Central memory CD8-positive, alpha-beta T cell (primary cell): ENCODE measurements around the gene LDAH.

Experiments used
- ATAC-seq: fragments of 150-1000 bp; cut with Tn5 transposase; replicated peaks from 2 replicates; pipeline ENCODE4 v1.10.0; 2022; ENCODE audit warnings: mild to moderate bottlenecking, moderate FRiP score, moderate number of reproducible peaks; ENCODE audit not compliant: poor library complexity, severe bottlenecking; ENCODE audit errors: extremely low read depth
- DNase-seq, 2 donors: peaks; one replicate each; pipeline ENCODE4 v3.0.0; 2021; ENCODE audit warnings: low spot score in 2 of 2
- H3K27ac Mint-ChIP-seq: one replicate; pipeline ENCODE4 v1.8.0; 2022; ENCODE audit warnings: low read depth, mild to moderate bottlenecking, moderate library complexity, mixed read lengths
- H3K27me3 Mint-ChIP-seq: one replicate; pipeline ENCODE4 v1.8.0; 2022; ENCODE audit warnings: mixed read lengths
- H3K36me3 Mint-ChIP-seq: one replicate; pipeline ENCODE4 v1.8.0; 2022; ENCODE audit warnings: mild to moderate bottlenecking, moderate library complexity, mixed read lengths; ENCODE audit not compliant: insufficient read depth
- H3K4me1 Mint-ChIP-seq: one replicate; pipeline ENCODE4 v1.8.0; 2022; ENCODE audit warnings: mixed read lengths
- H3K4me3 Mint-ChIP-seq: one replicate; pipeline ENCODE4 v1.8.0; 2022; ENCODE audit warnings: mild to moderate bottlenecking, moderate library complexity, mixed read lengths
- H3K9me3 Mint-ChIP-seq: one replicate; pipeline ENCODE4 v1.8.0; 2022; ENCODE audit warnings: mixed read lengths

LDAH gene

DNA sequence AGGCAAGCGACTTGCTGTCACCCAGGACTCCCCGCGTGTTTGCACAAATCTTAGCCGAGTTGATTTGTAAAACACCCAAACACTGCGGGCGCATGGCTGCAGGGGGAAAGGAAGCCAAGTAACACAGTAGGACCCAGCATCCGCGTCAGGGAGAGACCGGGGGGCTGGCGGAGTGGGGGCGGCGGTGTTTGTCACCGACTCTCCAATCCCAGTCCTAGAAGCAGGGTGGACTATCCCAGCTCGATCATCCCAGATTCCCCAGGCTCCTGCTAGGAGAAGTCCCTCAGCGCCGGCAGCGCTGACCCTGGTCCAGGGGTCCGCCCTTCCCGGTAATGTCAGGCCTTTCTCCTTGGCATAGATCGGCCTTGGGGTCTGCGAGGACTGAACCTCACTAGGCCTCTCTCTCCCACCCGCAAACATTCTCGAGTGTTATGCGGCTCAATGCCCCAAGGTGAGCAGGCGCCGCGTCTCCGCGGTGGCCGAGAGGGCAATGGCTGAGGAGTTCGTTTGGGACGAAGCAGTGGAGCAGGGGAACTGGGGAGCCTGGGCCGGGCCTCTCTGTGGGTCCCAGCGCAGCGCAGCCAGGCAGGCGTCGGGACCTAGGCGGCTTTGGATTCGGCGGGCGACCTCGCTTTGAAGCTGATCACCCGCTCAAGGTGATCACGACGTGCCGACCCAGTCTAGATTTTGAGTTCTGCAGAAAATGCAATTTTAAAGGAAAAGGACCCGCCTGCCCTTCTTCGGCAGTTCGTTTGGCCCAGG lies 157.5 kb downstream of the LDAH start:
- H3K36me3 Mint-ChIP-seq = peaks cover 3% of the 10 kb centered on the region
- no peaks in the 10 kb centered on the region for H3K9me3 Mint-ChIP-seq
- DNase-seq (no peak), ATAC-seq (no peak)
- peaks cover 16% of the 10 kb centered on the region for H3K4me1 Mint-ChIP-seq
- peaks cover 87% of the 10 kb centered on the region for H3K27me3 Mint-ChIP-seq
- H3K4me3 Mint-ChIP-seq = peak overlapping the region; percentile 67
- H3K27ac Mint-ChIP-seq = no peak overlapping the region

DNA sequence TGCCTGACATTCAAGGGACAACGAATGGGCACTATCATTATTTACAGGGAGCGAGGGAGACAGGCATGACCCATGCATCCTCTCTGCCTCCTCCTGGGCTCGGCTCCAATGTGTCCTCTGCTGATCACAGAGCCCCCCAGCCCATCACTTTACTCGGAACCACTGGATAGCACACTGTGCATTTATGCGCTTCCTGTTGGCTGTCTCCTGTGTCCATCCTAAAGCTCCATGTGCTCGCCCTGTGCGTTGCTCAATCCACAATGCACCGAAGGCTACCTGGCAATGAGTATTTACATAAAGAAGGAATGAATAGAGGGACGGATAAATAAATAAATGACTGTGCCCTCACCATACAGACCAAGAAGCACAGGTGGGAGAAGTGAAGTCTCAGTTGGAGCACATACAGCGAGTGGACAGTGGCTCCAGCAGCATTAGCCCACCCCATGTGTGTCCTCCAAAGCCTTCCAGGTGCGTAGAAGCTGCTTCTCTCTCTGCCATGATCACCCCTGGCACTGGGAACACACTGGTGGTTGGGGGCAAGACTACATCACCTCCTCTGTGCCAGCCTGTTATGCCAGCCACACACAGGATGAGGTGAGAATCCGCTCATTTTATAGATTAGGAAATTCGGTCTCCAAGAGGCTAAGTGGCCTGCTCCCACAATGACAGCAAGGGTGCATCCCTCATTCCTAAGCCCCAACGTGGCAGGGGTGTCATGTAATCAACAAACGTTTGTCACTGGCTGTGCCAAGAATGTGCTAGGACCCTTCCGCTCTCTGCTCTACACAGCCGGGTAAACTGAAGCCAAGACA lies 158.3 kb downstream of the LDAH start:
- Mint-ChIP-seq H3K36me3 (peaks cover 3% of the 10 kb centered on the region), H3K27me3 (peaks cover 86% of the 10 kb centered on the region), H3K4me3 (peak overlapping the region; percentile 67), H3K9me3 (no peaks in the 10 kb centered on the region), H3K4me1 (peaks cover 16% of the 10 kb centered on the region), H3K27ac (no peak overlapping the region)
- no peak for DNase-seq
- ATAC-seq = no peak

DNA sequence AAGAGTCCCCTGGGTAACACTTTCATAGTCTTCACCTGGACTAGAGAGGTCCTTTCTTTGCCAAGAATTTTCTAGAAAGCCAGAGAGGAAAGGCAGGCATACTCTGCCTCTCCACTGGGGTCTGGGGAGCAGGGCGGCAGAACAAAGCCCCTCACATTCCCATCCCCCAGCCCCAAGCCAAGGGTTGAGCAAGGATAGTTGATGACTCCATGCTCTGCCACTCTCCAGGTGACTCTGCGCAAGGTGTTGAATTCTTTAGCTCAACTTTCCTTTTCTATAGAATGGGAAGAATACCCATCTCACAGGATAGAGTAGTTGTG lies 158.9 kb downstream of the LDAH start:
- no peak for DNase-seq
- Mint-ChIP-seq H3K36me3 (peaks cover 3% of the 10 kb centered on the region), H3K4me1 (peaks cover 16% of the 10 kb centered on the region), H3K9me3 (no peaks in the 10 kb centered on the region), H3K4me3 (no peak overlapping the region), H3K27me3 (peaks cover 86% of the 10 kb centered on the region), H3K27ac (no peak overlapping the region)
- no peak for ATAC-seq

DNA sequence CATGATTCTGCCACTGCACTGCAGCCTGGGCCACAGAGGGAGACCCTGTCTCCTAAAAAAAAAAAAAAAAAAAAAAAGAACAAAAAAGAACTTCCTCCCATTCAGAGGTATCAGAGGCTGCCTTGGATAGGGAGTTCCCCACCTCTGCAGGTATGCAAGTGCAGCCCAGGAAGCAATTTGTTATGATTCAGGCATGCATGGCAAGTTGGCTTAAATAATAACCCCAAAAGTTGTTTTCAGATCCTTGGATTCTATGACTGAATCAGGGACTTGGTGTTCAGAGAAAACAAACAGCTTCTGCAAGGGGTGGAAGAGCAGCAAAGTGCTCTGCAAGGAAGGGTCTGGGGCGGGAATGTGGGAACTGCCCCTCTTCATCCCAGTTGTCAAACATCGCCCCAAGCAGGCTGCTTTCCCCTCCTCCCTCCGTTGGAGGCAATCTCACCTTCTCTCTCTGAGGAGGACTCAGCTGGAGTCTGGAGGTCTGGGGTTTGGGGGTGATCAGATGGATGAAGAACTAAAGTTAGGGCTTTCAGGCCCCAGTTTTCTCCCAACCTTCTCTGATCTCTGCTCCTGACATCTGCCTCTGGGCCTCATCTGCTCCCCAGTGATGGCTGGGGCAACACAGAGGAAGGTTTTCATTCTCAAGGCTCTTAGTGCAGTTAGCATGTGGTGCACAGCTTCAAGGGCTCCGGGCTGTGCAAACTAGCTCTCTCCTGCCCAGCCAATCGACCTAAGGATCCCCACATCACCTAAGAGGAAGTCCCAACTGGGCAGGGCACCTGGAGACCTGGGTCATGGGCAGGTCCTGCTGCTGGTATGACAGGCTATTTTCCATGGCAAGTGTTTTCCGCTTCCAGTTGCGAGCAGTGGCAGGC lies 159.5 kb downstream of the LDAH start:
- Mint-ChIP-seq H3K9me3 (no peaks in the 10 kb centered on the region), H3K36me3 (peaks cover 3% of the 10 kb centered on the region), H3K4me1 (peaks cover 16% of the 10 kb centered on the region), H3K27ac (no peak overlapping the region), H3K4me3 (no peak overlapping the region), H3K27me3 (peaks cover 86% of the 10 kb centered on the region)
- DNase-seq = no peak
- ATAC-seq = no peak

DNA sequence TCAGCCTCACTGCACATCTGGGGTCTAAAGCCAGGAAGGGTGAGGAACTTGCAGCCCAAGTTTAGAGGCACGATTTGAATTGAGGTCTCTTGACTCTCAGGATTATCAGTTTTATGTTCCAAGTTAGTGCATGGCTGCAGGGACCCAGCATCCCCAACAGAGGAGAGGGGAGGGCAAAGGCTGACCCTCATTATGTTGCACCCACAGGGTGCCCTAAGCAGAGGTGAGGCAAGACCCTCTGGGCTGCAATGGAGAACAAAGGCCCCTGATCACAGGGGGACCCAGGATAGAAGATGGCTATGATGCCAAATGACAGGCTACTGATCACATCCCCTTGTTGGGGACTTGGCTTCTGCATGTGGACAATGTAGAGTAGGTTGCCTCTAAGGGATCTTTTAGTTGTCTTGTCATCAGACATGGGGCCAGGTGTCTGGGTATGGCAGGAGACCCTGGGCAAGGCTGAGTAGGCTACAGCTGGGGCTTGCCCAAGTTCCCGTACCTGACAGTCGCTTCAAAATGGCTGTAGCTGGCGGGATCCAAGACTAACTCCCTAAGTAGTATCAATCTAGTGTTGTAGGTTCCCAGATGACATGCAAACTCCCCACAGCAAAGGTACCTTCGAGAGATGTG lies 160.5 kb downstream of the LDAH start:
- no peak for DNase-seq
- Mint-ChIP-seq H3K27ac (no peak overlapping the region), H3K9me3 (no peaks in the 10 kb centered on the region), H3K27me3 (peaks cover 87% of the 10 kb centered on the region), H3K4me1 (peaks cover 16% of the 10 kb centered on the region), H3K4me3 (no peak overlapping the region), H3K36me3 (peaks cover 3% of the 10 kb centered on the region)
- ATAC-seq = no peak

DNA sequence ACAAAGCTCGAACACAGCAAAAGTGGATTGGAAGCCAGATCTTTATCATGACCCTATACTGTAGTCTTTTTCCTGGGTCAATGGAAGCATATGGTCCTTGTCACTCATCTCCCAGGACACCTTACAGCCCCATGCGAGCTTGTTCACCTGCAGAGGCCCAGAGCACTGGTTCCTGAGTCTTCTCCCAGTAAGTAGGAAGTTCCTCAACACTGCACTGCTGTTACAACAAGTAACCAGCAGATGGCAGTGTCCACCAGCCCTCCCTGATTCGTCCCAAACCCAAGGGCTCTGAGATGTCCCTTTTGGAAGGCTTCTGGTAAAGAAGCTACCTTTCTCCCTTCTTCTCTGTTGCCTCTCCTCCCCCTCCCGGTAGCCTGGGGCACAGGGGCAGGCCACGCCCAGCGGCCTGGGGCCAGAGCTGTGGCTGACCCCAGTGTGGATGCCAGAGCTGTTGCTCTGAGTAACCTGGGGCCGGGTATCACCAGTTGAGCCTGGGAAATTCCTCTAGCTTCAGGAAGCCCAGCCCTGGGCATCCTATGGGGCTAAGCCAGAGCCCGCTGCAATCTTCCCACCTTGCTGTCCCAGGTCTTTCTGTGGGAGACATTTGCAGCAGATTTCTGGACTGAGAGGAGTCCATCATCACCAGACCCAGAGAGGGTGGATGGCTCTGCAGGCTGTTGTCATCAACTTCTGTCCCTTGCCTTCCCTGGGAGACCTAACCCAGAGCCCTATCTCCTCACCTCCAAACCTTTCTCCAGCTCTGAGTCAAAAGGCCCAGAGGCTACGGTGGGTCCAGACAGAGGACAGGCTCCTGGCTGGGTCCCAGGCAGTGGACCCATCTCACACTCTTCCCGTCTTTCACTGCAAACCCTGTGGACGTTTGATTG lies 161.2 kb downstream of the LDAH start:
- Mint-ChIP-seq H3K9me3 (no peaks in the 10 kb centered on the region), H3K27me3 (peaks cover 87% of the 10 kb centered on the region), H3K4me1 (peaks cover 16% of the 10 kb centered on the region), H3K27ac (no peak overlapping the region), H3K36me3 (peaks cover 3% of the 10 kb centered on the region), H3K4me3 (no peak overlapping the region)
- ATAC-seq (peak; percentile 57), DNase-seq (peak; percentile 39 to 48)

DNA sequence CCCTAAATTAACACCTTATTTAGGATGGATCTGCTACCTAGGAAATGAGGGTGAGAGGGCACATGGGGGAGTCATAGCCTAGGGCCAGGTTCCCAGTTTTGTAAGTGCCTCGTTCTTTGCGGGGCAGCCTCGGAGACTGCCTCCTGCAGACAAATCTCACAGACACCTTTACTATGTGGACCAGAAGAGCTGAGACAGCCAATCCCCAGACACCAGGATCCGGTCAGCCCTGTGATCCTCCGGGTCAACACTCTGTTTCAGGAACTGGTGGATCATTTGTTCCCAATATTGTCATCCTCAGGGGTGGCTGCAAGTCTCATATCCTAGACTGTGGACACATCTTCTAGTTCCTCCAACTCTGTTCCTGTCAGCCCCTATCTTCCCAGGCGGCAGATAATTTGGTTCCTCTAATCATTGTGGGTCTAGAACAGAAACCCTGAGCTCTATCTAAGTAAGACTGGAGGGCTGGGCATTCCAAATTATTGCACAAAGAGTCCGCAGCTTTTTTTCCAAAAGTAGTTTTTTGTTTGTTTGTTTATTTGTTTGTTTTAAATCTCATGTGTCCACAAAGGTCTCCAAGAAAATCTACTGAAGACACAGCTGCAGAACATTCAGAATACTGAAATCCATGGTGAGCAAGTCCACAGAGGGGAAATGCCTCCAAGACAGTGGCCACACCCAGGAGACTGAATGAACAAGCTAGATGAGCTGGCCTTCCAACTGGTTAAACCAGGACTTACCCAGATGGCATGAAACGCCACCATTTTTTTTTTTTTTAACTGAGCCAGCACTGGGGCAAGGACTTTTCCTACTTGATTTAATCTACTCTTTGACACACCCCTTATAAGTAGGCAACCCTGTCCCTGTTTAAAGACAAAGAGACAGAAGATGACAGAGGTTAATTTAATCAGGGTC lies 162.1 kb downstream of the LDAH start:
- Mint-ChIP-seq H3K27ac (no peak overlapping the region), H3K4me3 (no peak overlapping the region), H3K27me3 (peaks cover 78% of the 10 kb centered on the region), H3K9me3 (no peaks in the 10 kb centered on the region), H3K4me1 (peaks cover 10% of the 10 kb centered on the region), H3K36me3 (peaks cover 1% of the 10 kb centered on the region)
- ATAC-seq (no peak), DNase-seq (no peak)

DNA sequence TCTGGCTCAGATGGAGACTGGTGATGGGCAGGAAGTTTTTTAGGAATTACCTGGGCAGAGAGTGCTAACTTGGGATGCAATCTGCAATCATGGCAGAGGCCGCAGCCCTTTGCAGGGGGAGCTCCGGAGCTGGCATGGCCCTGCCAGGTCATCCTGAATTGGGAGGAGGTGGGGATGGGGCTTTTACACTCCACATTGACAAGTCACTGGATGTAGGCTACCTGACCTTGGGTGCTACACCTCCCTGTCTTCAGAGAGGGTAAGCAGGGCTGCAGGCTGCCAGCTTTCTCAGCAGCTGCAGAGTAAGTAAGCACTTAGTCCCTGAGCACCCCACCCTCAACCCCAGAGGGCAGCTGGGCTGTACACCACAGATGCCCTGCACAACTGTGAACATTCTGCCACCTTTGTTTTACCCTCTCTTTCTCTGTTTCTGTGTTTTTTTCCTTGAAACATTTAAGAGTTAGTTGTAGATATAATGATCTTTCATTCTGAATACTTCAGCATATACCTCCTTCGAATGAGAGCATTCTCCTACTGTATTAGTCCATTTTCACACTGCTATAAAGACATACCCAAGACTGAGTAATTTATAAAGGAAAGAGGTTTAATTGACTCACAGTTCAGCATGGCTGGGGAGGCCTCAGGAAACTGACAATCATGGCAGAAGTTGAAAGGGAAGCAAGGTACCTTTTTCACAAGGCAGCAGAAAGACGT lies 165.2 kb downstream of the LDAH start:
- Mint-ChIP-seq H3K27ac (no peak overlapping the region), H3K4me3 (no peak overlapping the region), H3K27me3 (peaks cover 50% of the 10 kb centered on the region), H3K36me3 (peaks cover 2% of the 10 kb centered on the region), H3K4me1 (no peaks in the 10 kb centered on the region), H3K9me3 (no peaks in the 10 kb centered on the region)
- no peak for ATAC-seq
- DNase-seq = no peak

DNA sequence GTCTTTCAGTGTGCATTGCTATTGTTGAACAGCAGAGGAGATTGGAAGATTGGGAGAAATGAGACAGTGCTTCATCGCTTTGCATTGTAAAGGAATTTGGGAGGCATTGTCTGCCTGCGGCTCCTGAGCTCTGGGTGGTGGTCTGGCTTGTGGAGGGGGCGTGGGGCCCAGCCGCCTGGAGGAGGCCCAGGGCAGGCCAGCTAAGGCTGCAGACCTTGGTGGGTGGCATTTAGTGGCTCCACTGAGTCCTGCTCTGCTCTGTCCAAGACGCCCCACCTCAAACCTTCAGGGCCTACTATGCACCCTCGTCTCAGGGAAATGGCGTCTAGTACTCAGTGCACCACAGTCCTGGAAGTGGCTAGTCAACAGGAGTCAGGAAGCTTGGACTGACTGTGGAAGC lies 166.3 kb downstream of the LDAH start:
- Mint-ChIP-seq H3K36me3 (peaks cover 2% of the 10 kb centered on the region), H3K4me3 (no peak overlapping the region), H3K9me3 (no peaks in the 10 kb centered on the region), H3K27me3 (peaks cover 39% of the 10 kb centered on the region), H3K27ac (no peak overlapping the region), H3K4me1 (peaks cover 2% of the 10 kb centered on the region)
- DNase-seq (no peak), ATAC-seq (no peak)

DNA sequence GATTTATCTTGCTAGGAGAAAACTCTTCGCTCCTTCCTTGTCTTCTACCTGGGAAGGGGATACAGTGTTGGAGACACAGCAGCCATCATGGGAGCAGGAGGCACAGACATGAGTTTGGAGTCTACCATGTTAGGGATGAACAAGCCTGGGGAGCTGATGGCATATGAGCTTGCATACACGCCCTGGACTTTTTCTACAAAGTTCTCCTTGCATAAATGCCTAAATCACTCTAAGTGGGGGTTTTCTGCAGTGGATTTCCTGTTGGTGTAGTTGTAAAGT lies 168.4 kb downstream of the LDAH start:
- H3K36me3 Mint-ChIP-seq = peaks cover 5% of the 10 kb centered on the region
- H3K27me3 Mint-ChIP-seq = peaks cover 21% of the 10 kb centered on the region
- DNase-seq (no peak), ATAC-seq (no peak)
- peaks cover 18% of the 10 kb centered on the region for H3K4me1 Mint-ChIP-seq
- H3K27ac Mint-ChIP-seq = no peak overlapping the region
- H3K4me3 Mint-ChIP-seq = no peak overlapping the region
- no peaks in the 10 kb centered on the region for H3K9me3 Mint-ChIP-seq
